ENCODE results near the gene OPCML.

Gene OPCML

DNA sequence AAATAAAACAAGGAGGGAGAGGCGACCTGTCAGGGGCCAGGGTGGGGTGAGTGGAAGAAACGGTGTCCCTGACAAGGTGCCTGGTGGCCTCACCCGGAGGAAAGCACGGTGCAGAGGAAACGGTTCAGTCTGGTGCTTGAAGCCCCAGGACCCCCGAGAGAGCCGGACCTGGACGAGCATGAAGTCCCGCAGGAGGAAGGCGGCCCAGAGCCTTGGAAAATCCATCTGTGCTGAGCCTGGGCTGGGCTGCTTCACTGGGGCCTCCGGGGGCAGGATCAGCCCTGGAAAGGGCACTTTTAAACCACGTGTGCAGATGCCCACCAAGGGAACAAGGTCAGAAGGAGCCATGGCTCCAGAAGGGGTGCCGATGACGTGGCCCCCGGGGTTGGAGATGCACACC is 467.3 kb downstream of the OPCML start:
- no peak overlapping the region for H3K27ac ChIP-seq (ENCODE audit: poor library complexity, severe bottlenecking)
- no peaks in the 10 kb centered on the region for H3K4me1 ChIP-seq (ENCODE audit: insufficient read depth, poor library complexity, severe bottlenecking)
- no peak overlapping the region for H3K4me3 ChIP-seq (ENCODE audit: severe bottlenecking)
- H3K36me3 ChIP-seq (ENCODE audit: low read depth): no peaks in the 10 kb centered on the region
- TF ChIP-seq, protein P1, sequence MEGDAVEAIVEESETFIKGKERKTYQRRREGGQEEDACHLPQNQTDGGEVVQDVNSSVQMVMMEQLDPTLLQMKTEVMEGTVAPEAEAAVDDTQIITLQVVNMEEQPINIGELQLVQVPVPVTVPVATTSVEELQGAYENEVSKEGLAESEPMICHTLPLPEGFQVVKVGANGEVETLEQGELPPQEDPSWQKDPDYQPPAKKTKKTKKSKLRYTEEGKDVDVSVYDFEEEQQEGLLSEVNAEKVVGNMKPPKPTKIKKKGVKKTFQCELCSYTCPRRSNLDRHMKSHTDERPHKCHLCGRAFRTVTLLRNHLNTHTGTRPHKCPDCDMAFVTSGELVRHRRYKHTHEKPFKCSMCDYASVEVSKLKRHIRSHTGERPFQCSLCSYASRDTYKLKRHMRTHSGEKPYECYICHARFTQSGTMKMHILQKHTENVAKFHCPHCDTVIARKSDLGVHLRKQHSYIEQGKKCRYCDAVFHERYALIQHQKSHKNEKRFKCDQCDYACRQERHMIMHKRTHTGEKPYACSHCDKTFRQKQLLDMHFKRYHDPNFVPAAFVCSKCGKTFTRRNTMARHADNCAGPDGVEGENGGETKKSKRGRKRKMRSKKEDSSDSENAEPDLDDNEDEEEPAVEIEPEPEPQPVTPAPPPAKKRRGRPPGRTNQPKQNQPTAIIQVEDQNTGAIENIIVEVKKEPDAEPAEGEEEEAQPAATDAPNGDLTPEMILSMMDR (IDR thresholded peaks at IDR 0.05; ENCODE audit: poor library complexity, severe bottlenecking): no peak
- no peaks in the 10 kb centered on the region for H3K9me3 ChIP-seq (ENCODE audit: severe bottlenecking)
- no peaks in the 10 kb centered on the region for H3K27me3 ChIP-seq (ENCODE audit: insufficient read depth, poor library complexity, severe bottlenecking)
- ATAC-seq (ENCODE audit: low read depth) (no peak), DNase-seq (ENCODE audit: low spot score) (no peak)

DNA sequence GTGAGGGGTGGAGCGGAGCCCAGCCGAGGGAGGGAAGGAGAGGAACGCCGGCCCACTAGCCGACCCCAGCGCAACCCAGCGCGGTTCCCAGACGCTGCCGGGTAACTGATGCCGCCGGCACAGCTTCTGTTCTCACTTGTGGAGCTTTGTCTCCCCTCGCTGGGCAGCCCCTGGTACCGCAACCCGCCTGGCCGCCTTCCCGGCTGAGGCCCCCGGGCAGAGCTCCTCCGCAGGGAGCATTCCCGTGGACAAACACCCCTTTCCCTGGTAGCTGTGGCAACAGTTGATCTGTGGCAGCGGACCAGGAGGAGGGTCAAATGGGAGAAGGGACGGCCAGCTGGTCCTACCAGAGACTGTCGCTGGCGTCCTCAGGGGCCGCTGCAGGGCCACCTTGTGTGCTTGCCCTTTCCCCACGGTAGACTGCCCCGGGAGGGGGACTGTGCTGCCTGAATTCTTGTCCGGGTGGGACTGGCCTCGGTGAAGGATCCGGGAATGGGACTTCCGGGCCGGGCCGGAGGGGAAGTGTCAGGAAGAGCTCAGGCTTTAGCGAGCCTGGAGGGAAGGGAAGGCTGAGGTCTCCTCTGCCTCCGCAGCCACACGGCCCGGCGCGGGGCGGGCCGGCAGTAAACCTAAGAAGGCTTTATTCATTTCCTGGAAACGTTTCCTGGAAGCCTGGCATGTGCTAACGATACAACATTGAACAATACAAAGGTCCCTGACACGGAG is 468.0 kb downstream of the OPCML start:
- Histone ChIP-seq H3K4me1 (ENCODE audit: insufficient read depth, poor library complexity, severe bottlenecking) (no peaks in the 10 kb centered on the region), H3K27ac (ENCODE audit: poor library complexity, severe bottlenecking) (no peak overlapping the region), H3K36me3 (ENCODE audit: low read depth) (no peaks in the 10 kb centered on the region), H3K4me3 (ENCODE audit: severe bottlenecking) (peak overlapping the region; percentile 16), H3K27me3 (ENCODE audit: insufficient read depth, poor library complexity, severe bottlenecking) (no peaks in the 10 kb centered on the region), H3K9me3 (ENCODE audit: severe bottlenecking) (no peaks in the 10 kb centered on the region)
- ATAC-seq (ENCODE audit: low read depth) (peak; percentile 82), DNase-seq (ENCODE audit: low spot score) (no peak)
- TF ChIP-seq, protein P1 (IDR thresholded peaks at IDR 0.05; ENCODE audit: poor library complexity, severe bottlenecking): peak; percentile 68

DNA sequence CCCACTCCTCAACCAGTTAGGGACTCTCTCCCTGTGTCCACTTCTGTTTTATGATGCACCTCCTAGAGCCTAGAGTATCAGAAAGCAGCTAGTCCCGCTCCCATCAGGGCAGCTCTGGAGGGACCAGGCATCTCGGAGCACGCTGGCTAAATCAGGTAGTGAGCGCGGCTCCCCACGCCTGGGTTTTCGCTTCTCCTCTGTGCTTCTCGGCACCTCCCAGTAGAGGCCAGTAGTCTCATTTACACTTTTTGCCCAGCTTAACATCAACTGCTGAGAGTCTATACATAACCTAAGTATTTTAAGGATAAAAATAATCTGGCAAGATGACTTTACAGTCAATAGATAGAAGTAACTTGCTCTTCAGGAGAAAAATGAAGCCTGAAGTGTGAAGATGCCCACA is 473.8 kb downstream of the OPCML start:
- H3K9me3 ChIP-seq (ENCODE audit: severe bottlenecking): no peaks in the 10 kb centered on the region
- no peaks in the 10 kb centered on the region for H3K4me1 ChIP-seq (ENCODE audit: insufficient read depth, poor library complexity, severe bottlenecking)
- no peak overlapping the region for H3K4me3 ChIP-seq (ENCODE audit: severe bottlenecking)
- H3K36me3 ChIP-seq (ENCODE audit: low read depth): no peaks in the 10 kb centered on the region
- DNase-seq (ENCODE audit: low spot score) (no peak), ATAC-seq (ENCODE audit: low read depth) (no peak)
- peaks cover 3% of the 10 kb centered on the region for H3K27me3 ChIP-seq (ENCODE audit: insufficient read depth, poor library complexity, severe bottlenecking)
- no peak overlapping the region for H3K27ac ChIP-seq (ENCODE audit: poor library complexity, severe bottlenecking)
- TF ChIP-seq, protein P1 (IDR thresholded peaks at IDR 0.05; ENCODE audit: poor library complexity, severe bottlenecking): no peak

DNA sequence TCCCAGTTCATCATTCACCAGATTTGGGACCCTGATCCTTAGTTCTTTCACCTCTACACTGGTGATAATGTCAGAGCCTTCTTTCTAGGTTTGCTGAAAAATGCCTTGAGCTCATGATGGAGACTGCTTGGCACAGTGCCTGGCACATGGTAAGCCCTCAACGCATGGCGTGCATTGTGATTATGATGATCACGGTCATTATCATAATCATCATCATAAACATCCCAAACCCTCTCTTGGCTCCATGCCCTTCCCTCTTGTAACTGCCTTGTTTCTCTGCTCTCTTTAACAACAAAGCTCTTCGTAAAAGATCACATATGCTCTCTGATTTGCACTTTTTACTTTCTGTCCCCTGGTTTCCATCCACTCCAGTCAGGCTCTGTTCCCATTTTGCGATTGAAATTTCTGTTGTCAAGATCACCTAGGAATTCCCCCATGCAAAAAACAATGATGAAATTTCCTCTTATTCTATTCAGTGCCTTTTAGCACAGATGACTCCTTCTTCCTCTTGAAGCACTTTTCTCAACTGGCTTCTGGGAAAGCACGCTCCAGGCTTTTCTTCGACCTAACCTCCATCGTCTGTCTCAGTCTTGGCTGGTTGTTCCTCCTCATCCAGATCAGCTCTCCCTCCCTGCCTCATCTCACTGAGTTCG is 479.1 kb downstream of the OPCML start:
- H3K4me3 ChIP-seq (ENCODE audit: severe bottlenecking): no peak overlapping the region
- TF ChIP-seq, protein P1 (IDR thresholded peaks at IDR 0.05; ENCODE audit: poor library complexity, severe bottlenecking): no peak

DNA sequence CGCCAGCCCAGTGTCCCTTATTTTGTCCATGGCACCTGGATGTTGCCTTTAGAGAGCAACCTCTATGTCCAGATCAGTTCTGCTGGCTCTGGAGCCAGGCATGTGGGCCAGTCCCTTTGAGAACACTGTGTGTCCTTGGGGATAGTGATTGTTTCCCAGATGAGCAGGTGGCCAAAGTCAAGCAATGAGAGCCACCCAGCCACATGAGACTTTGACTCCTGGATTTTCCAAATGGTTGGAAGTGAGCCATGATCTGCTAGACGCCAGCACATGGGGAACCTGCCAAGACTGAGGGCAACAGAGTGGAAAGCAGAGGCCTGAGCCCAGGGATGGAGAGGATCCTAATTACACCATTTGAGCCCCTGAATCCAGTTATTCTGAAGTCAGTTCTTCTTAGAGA is 479.8 kb downstream of the OPCML start:
- H3K36me3 ChIP-seq (ENCODE audit: low read depth): no peaks in the 10 kb centered on the region
- TF ChIP-seq, protein P1 (IDR thresholded peaks at IDR 0.05; ENCODE audit: poor library complexity, severe bottlenecking): no peak
- H3K4me1 ChIP-seq (ENCODE audit: insufficient read depth, poor library complexity, severe bottlenecking): no peaks in the 10 kb centered on the region
- H3K27me3 ChIP-seq (ENCODE audit: insufficient read depth, poor library complexity, severe bottlenecking): peaks cover 3% of the 10 kb centered on the region
- no peak overlapping the region for H3K4me3 ChIP-seq (ENCODE audit: severe bottlenecking)
- ATAC-seq (ENCODE audit: low read depth) (no peak), DNase-seq (ENCODE audit: low spot score) (no peak)
- H3K27ac ChIP-seq (ENCODE audit: poor library complexity, severe bottlenecking): no peak overlapping the region
- H3K9me3 ChIP-seq (ENCODE audit: severe bottlenecking): no peaks in the 10 kb centered on the region

More for the DNA sequence above, 479.1 kb downstream of the OPCML start:
- no peaks in the 10 kb centered on the region for H3K4me1 ChIP-seq (ENCODE audit: insufficient read depth, poor library complexity, severe bottlenecking)
- no peaks in the 10 kb centered on the region for H3K9me3 ChIP-seq (ENCODE audit: severe bottlenecking)
- no peaks in the 10 kb centered on the region for H3K36me3 ChIP-seq (ENCODE audit: low read depth)
- DNase-seq (ENCODE audit: low spot score) (no peak), ATAC-seq (ENCODE audit: low read depth) (no peak)
- peaks cover 3% of the 10 kb centered on the region for H3K27me3 ChIP-seq (ENCODE audit: insufficient read depth, poor library complexity, severe bottlenecking)
- H3K27ac ChIP-seq (ENCODE audit: poor library complexity, severe bottlenecking): no peak overlapping the region
